Astrocyte of the spinal cord (primary cell): ENCODE measurements around the gene BAHD1.

ENCODE experiments used
- DNase-seq: peaks from one replicate; pipeline ENCODE4 v3.0.0; 2011; ENCODE audit warnings: low read depth, low spot score
- H3K4me3 ChIP-seq: 2 replicates; pipeline ENCODE4 v1.5.1; 2011; ENCODE audit warnings: low read depth, mild to moderate bottlenecking, low read length, moderate library complexity
- in situ Hi-C: cut with HindIII; loops from 2 replicates; pipeline ENCODE4 v1.10.0; 2017; ENCODE audit warnings: low sequenced_read_pairs
- TF ChIP-seq, protein P1 (sequence below): IDR thresholded peaks from 2 replicates; pipeline ENCODE4 v1.5.1; 2012; ENCODE audit warnings: low read depth, mild to moderate bottlenecking, low read length, inconsistent platforms

The BAHD1 gene

DNA sequence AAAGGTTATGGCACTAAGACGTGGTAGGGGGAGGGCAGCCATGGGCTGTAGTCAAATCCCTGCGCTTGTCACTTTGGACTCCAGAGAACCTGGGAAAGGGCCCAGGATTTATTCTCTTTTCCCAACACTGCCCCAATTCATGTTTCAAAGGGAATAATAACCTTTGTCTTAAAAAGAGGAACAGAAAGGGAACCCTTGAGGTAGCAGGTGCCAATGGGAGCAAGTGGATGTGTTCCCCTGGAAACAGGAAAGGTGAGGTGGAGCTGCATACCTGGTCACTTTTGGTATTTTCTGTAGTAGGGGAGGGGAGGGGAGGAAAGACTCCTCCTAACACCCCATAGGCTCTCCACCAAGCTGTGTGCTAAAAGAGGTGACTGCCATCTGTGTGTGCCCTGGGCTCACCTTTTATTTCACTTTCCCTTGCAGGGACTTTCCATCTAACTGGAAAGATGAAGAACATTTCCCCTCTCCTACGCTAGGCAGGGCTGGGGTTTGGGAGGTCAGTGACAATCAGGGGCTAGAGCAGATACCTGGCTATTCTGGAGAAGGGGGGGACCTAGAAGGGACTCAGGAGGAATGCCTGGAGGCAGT lies 23.9 kb downstream of the BAHD1 start:
- H3K4me3 ChIP-seq = no peak overlapping the region
- in situ Hi-C loops = no loop called here
- TF ChIP-seq, protein P1, sequence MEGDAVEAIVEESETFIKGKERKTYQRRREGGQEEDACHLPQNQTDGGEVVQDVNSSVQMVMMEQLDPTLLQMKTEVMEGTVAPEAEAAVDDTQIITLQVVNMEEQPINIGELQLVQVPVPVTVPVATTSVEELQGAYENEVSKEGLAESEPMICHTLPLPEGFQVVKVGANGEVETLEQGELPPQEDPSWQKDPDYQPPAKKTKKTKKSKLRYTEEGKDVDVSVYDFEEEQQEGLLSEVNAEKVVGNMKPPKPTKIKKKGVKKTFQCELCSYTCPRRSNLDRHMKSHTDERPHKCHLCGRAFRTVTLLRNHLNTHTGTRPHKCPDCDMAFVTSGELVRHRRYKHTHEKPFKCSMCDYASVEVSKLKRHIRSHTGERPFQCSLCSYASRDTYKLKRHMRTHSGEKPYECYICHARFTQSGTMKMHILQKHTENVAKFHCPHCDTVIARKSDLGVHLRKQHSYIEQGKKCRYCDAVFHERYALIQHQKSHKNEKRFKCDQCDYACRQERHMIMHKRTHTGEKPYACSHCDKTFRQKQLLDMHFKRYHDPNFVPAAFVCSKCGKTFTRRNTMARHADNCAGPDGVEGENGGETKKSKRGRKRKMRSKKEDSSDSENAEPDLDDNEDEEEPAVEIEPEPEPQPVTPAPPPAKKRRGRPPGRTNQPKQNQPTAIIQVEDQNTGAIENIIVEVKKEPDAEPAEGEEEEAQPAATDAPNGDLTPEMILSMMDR = no peak
- no peak for DNase-seq

GRCh38 chr15:40465939-40466338 lies 25.2 kb downstream of the BAHD1 start:
- in situ Hi-C loops = no loop called here
- TF ChIP-seq, protein P1 = no peak
- DNase-seq = no peak
- H3K4me3 ChIP-seq = no peak overlapping the region

DNA sequence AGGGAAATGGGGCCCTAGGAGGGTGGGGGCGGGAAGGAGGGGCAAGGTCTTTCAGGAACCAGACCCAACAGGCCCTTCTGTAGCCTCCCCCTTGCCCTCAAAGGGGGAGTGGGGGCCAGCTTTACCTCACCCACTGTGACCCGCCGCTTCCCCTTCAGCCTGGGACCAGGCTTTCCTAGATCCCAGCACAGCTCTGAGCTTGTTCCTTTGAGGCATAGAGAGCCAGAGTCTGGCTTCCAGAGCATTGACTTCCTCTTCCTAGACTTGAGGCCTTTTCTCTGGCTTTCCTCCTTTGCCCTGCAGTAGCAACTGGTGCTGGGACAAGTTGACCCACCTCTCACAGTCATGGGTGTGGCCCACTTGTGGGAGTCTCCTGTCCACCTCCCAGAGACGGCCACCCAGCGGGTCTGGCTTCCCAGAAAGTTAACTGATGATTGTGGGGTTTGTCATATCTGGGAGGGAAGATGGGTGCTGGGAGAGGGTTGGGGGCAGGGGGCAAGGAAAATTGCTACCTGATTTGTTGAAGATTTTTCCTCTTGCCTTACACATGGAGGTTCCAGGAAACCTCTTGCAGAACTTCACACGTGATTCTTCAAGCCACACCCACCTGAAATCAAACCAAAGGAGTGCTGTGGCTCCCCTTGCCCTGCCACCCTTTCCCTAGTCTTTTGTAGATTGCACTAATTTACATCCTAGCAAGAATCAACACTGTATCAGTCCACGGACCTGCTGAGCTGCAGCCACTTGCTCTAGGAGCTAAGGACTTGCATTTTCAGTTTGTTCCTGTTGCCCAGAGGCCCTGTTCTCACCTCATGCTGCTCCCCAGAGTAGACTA lies 25.9 kb downstream of the BAHD1 start:
- DNase-seq = no peak
- in situ Hi-C loops = no loop called here
- TF ChIP-seq, protein P1 = no peak
- no peak overlapping the region for H3K4me3 ChIP-seq

GRCh38 chr15:40467261-40467615 lies 26.5 kb downstream of the BAHD1 start:
- in situ Hi-C loops = no loop called here
- TF ChIP-seq, protein P1 = no peak

GRCh38 chr15:40468898-40469331 lies 28.2 kb downstream of the BAHD1 start:
- TF ChIP-seq, protein P1 = no peak
- H3K4me3 ChIP-seq = no peak overlapping the region
- no peak for DNase-seq
- in situ Hi-C loops = no loop called here

More at GRCh38 chr15:40467261-40467615, 26.5 kb downstream of the BAHD1 start:
- no peak overlapping the region for H3K4me3 ChIP-seq
- DNase-seq = no peak

DNA sequence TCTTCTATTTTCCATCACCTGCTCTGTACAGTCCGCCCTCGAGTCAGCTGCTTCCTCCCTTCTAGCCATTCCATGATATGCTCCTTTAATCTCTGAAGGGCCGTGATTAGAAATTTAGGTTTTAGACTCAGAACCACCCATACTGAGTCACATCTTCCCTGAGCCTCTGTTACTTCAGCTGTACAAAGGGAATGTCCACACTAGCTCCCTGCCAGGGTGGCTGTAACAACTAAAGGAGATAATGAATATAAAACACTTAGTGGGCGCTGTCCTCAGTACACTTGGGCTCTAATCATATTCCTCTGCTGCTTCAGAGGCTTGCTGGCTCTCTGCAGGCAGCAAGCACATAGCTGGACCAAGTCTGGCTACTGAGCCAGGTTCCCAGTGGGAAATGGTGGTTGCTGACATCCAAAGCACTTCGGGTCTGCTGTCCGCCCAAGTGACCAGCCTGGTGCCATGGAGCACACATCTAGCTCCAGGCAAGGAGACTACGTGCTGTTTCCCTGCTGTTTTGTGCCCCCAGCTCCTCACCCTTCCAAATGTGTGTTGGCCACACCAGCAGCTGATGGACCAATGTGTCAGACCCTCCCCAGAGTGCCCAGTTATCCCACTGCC lies 29.1 kb downstream of the BAHD1 start:
- in situ Hi-C loops = no loop called here
- no peak overlapping the region for H3K4me3 ChIP-seq
- TF ChIP-seq, protein P1 = no peak
- DNase-seq = peak; percentile 16
